ENCODE results near the gene FOXK1. TPM values are rescaled to one million over a fixed set of nuclear protein-coding genes. Genes with fewer than 3 reads are reported as not detected.

Gene FOXK1
- total and polyA plus RNA-seq, 9 of the 15 experiments (the other 6 are each of a cell fraction or from before 2014, with no cell fraction given) = 0.32 to 45.5 (median 8.1) TPM

DNA sequence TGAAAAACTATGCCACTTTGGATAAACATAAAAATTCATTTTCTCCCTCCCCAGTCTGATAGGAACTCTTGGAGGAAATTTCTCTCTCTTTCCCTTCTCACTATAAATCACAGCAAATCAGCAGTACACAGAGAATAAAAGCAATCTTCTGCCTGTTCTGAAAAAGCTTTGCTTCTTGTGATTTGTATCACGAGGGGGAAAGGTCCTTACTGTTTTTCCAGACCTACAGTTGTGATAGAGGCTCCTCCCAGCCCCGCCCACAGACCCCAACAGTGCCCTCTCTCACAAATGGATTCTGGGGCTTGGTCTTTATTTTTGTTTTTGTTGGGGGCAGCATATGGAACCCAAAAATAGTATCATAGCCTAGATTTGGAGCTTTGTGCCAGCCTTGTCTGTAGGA lies 12.2 kb downstream of the FOXK1 start:
- TF ChIP-seq, protein P1, sequence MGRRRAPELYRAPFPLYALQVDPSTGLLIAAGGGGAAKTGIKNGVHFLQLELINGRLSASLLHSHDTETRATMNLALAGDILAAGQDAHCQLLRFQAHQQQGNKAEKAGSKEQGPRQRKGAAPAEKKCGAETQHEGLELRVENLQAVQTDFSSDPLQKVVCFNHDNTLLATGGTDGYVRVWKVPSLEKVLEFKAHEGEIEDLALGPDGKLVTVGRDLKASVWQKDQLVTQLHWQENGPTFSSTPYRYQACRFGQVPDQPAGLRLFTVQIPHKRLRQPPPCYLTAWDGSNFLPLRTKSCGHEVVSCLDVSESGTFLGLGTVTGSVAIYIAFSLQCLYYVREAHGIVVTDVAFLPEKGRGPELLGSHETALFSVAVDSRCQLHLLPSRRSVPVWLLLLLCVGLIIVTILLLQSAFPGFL (CRISPR knock-in tag; IDR thresholded peaks at IDR 0.05) = no peak
- 0 out of 4 replicates have a peak, but pooled peaks of 1 of the 2 experiments have one; percentile 23 for TF ChIP-seq KDM1A (IDR thresholded peaks at IDR 0.05)
- no peak overlapping the region for H2AFZ ChIP-seq (ENCODE audit: low read depth, low read length)
- H3K27ac ChIP-seq (ENCODE audit: extremely low read depth, low read depth, low read length) = no peak overlapping the region
- no peaks in the 10 kb centered on the region for H3K27me3 ChIP-seq (ENCODE audit: control insufficient read depth in 2 of 2, insufficient read depth in 2 of 2, low read length in 2 of 2)
- H3K4me3 ChIP-seq = no peak overlapping the region
- 61% methylated on average over 2 of the region's 2 CpGs for WGBS (ENCODE audit: insufficient coverage, low coverage, missing lambda C conversion rate)
- H3K36me3 ChIP-seq (ENCODE audit: control insufficient read depth, insufficient read depth, low read length) = peaks cover 9% of the 10 kb centered on the region; the same call in 2 of the 3 replicates
- DNase-seq (ENCODE audit: extremely low read depth in 1 of 4, low spot score in 3 of 4) (no peak), ATAC-seq (no peak), FAIRE-seq (no peak)
- H3K4me1 ChIP-seq (replicated peaks in 1 of 2; ENCODE audit: control insufficient read depth in 2 of 2, insufficient read depth in 2 of 2, low read length in 2 of 2) = peaks cover 0 to 3% of the 10 kb centered on the region in 2 experiments; a peak in 1 of 5 replicates
- intact Hi-C loops (cut with micrococcal nuclease) (no loop called here), in situ Hi-C loops (cut with MboI) (no loop called here)
- BruUV-seq (replicated peaks) = no TSS peak
- peaks cover 48% of the 10 kb centered on the region for H4K20me1 ChIP-seq (replicated peaks; ENCODE audit: control insufficient read depth, insufficient read depth, low read length)
- H3K9ac ChIP-seq (ENCODE audit: insufficient read depth in 1 of 2, low read depth in 2 of 2, low read length in 2 of 2) = no peak overlapping the region
- no peak overlapping the region for H3K4me2 ChIP-seq (ENCODE audit: insufficient read depth, low read length)
- no peaks in the 10 kb centered on the region for H3K9me1 ChIP-seq (ENCODE audit: control insufficient read depth, insufficient read depth, low read length)
- no peaks in the 10 kb centered on the region for H3K9me3 ChIP-seq (replicated peaks; ENCODE audit: control insufficient read depth, insufficient read depth, low read depth, low read length)
- peaks cover 91% of the 10 kb centered on the region for H3K79me2 ChIP-seq (ENCODE audit: control insufficient read depth, insufficient read depth, low read length)
- POLR2A ChIA-PET = no interaction called here
- CTCF ChIA-PET (ENCODE audit: low intra/inter-chr PET ratio) = no interaction called here

DNA sequence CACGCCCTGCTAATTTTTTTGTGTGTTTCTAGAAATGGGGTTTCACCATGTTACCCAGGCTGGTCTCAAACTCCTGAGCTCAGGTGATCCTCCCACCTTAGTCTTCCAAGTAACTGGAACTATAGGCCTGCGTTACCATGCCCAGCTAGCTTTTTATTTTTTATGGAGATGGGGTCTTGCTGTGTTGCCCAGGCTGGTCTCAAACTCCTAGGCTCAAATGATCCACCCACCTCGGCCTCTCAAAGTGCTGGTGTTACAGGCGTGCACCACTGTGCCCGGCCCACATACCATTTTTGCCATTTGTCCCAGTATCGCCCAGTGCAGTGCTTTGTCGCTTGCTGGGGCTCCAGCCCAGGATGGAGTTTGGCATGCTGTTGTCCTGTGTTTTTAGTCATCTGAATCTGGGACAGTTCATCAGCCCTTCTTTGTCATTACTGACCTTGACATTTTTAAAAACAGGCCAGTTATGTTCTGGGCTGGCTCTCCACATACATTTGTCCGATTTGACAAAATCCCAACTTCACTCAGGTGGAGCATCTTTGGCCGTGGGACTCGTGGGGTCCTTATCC lies 16.7 kb downstream of the FOXK1 start:
- WGBS (ENCODE audit: insufficient coverage, low coverage, missing lambda C conversion rate) = 95% methylated on average over 8 of the region's 10 CpGs
- Histone ChIP-seq H3K27me3 (ENCODE audit: control insufficient read depth in 2 of 2, insufficient read depth in 2 of 2, low read length in 2 of 2) (no peaks in the 10 kb centered on the region), H4K20me1 (replicated peaks; ENCODE audit: control insufficient read depth, insufficient read depth, low read length) (peaks cover 39% of the 10 kb centered on the region), H3K27ac (ENCODE audit: extremely low read depth, low read depth, low read length) (no peak overlapping the region), H3K36me3 (ENCODE audit: control insufficient read depth, insufficient read depth, low read length) (peaks cover 2% of the 10 kb centered on the region; the same call in 1 of the 3 replicates), H3K79me2 (ENCODE audit: control insufficient read depth, insufficient read depth, low read length) (peaks cover 87% of the 10 kb centered on the region), H3K4me3 (no peak overlapping the region), H2AFZ (ENCODE audit: low read depth, low read length) (no peak overlapping the region), H3K9ac (ENCODE audit: insufficient read depth in 1 of 2, low read depth in 2 of 2, low read length in 2 of 2) (no peak overlapping the region), H3K4me2 (ENCODE audit: insufficient read depth, low read length) (no peak overlapping the region), H3K4me1 (replicated peaks in 1 of 2; ENCODE audit: control insufficient read depth in 2 of 2, insufficient read depth in 2 of 2, low read length in 2 of 2) (peaks cover 5 to 16% of the 10 kb centered on the region in 2 experiments; a peak in 4 of 5 replicates), H3K9me1 (ENCODE audit: control insufficient read depth, insufficient read depth, low read length) (no peaks in the 10 kb centered on the region), H3K9me3 (replicated peaks; ENCODE audit: control insufficient read depth, insufficient read depth, low read depth, low read length) (no peaks in the 10 kb centered on the region)
- ChIA-PET POLR2A (no interaction called here), CTCF (ENCODE audit: low intra/inter-chr PET ratio) (no interaction called here)
- no TSS peak for BruUV-seq (replicated peaks)
- intact Hi-C loops (cut with micrococcal nuclease) (no loop called here), in situ Hi-C loops (cut with MboI) (no loop called here)
- no peak for FAIRE-seq
- ATAC-seq = no peak
- DNase-seq (ENCODE audit: extremely low read depth in 1 of 4, low spot score in 3 of 4) = no peak
- TF ChIP-seq EP400 (IDR thresholded peaks at IDR 0.05) = no peak
- TF ChIP-seq PRPF4 (IDR thresholded peaks at IDR 0.05; ENCODE audit: insufficient read depth, low read depth, low read length, poor library complexity, severe bottlenecking) = no peak
- TF ChIP-seq MEF2A (IDR thresholded peaks at IDR 0.05; ENCODE audit: control insufficient read depth, low read depth, low read length) = no peak
- TF ChIP-seq, protein P2, sequence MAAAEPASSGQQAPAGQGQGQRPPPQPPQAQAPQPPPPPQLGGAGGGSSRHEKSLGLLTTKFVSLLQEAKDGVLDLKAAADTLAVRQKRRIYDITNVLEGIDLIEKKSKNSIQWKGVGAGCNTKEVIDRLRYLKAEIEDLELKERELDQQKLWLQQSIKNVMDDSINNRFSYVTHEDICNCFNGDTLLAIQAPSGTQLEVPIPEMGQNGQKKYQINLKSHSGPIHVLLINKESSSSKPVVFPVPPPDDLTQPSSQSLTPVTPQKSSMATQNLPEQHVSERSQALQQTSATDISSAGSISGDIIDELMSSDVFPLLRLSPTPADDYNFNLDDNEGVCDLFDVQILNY (CRISPR knock-in tag; IDR thresholded peaks at IDR 0.05) = no peak
- TF ChIP-seq ARID2 (IDR thresholded peaks at IDR 0.05) = no peak
- TF ChIP-seq NFE2 (IDR thresholded peaks at IDR 0.05; ENCODE audit: low read depth) = no peak
- TF ChIP-seq ZNF584 (CRISPR knock-in tag; IDR thresholded peaks at IDR 0.05; ENCODE audit: low read depth) = no peak
- TF ChIP-seq MEIS2 (IDR thresholded peaks at IDR 0.05; ENCODE audit: partially characterized antibody) = no peak
- TF ChIP-seq ILF3 (IDR thresholded peaks at IDR 0.05; ENCODE audit: borderline replicate concordance) = no peak
- no peak for TF ChIP-seq ERF (CRISPR knock-in tag; IDR thresholded peaks at IDR 0.05)
- no peak for TF ChIP-seq PPARD (CRISPR knock-in tag; IDR thresholded peaks at IDR 0.05)
- no peak for TF ChIP-seq RBM14 (IDR thresholded peaks at IDR 0.05; ENCODE audit: borderline replicate concordance, insufficient read depth, low read depth, low read length)

All from K562 (cell line).